Hippocampal formation (tissue), 2 donors: ENCODE data around the gene COA3.
"Not testable (repeated sequence)": the region's sequence is repeated elsewhere in the genome, so short reads cannot be mapped to it uniquely, and the experiment has no call there.

Experiments
- DNase-seq, 2 donors: peaks; one replicate each; lab custom pipeline; 2025; lab: John Stamatoyannopoulos, UW

Gene COA3

DNA sequence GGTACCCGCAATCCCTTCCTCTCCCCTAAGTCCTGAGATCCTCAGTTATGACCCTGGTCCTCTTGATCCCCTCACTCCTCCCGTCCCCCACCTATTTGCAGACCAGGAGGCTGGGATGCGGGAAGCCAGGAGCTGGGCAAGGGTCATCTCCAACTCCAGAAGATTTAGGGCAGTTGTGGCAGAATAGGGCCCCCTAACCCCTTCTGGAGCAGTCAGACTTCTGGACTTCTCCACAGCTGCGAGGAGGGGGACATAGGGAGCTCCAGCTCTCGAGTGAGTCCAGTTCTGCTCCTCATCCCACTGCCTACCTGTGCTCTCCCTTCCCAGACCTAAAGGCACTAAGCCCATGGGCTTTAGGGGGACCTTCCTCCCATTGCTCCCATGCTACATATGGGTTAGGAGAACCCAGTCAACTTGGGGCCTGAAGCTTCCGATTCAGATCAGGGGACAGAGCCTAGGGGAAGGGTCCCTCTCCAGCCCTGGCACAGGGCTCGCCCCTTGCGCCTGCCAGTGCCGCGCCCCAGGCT is 16.8 kb downstream of the COA3 start:
- DNase-seq = no peak

DNA sequence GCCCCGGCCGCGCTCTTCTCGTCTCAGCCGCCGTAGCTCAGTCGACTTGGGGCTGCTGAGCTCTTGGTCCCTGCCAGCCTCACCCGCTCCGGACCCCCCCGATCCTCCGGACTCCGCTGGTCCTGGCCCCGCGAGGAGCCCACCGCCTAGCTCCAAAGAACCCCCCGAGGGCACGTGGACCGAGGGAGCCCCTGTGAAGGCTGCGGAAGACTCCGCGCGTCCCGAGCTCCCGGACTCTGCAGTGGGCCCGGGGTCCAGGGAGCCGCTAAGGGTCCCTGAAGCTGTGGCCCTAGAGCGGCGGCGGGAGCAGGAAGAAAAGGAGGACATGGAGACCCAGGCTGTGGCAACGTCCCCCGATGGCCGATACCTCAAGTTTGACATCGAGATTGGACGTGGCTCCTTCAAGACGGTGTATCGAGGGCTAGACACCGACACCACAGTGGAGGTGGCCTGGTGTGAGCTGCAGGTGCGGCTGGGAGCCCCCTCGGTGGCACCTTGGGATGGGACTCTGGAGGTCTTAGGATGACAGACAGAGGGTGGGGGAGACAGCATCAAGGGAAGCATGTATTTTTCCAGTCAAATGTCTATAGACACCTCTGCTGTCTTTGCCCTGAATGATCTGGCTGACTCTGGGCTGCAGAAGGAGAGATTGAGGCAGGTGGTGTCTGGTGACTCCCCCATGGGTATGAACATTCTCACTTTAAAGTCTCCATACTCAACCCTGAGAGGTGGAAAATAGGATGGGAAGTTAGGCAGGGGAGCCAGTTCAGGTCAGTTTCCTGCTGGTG is 17.5 kb downstream of the COA3 start:
- no peak for DNase-seq

DNA sequence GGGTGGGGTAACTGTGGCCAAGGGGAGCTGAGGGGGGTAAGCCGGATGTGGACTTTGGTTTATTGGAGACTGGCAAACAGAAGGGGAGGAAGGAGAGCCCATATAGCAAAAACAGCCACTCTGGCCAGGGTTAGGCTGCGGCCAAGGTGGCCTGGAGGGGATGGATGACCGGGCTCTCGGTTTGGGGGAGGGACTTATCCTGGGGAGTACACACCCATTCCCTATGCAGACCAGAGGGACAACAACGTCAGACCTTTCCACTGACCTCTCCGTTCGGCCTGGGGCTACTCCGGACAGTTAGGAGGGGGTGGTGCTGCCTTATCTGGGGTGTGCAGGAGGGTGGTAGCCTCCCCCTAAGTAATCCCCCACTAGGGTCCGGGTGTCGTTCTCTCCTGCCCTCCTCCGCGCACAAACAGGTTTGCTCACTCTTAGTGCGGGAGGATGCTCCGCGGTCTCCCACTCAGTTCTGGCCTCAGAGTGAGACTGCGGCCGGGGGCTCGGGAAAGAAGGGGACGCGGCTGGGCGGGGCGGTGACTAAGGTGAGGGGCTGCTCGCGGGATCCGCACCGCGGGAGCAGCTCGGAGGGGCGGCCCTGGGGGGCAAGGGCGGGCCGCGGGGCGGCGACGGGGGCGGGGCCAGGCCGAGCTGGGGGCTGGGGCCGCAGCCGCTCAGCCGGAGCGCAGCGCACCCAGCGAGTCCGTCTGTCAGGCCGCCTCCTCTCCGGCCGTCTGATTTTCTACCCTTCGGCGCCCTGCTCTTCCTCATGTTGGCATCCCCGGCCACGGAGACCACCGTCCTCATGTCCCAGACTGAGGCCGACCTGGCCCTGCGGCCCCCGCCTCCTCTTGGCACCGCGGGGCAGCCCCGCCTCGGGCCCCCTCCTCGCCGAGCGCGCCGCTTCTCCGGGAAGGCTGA is 18.3 kb downstream of the COA3 start, which contains the start of gene WNK4:
Gene WNK4 (plus strand): TSS at position 675 of the 915 bp plus-strand sequence. CDS start 89 bp downstream, at position 764.
- no peak for DNase-seq

DNA sequence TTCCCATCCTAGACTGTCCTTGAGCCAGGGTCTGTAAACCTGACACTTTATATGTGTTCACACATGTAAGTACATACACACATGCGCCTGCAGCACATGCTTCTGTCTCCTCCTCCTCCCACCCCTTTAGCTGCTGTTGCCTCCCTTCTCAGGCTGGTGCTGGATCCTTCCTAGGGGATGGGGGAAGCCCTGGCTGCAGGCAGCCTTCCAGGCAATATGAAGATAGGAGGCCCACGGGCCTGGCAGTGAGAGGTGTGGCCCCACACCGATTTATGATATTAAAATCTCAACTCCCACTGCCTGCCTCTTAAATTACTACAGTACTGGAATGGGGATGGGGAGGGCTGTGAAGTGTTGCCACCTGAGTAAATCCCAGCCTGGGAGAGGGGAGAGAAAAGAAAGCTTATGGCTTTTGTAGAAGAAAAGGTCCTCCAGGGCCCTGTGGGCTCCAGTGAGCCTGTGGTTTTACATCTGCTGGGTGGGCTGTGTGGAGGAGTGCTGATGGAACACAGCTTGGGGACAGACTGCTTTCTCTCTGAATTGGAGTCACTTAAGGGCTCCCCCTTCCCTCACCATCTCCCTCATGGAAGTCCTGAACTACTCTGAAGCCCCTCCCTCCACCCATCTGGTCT is 19.1 kb downstream of the COA3 start:
- no peak for DNase-seq

DNA sequence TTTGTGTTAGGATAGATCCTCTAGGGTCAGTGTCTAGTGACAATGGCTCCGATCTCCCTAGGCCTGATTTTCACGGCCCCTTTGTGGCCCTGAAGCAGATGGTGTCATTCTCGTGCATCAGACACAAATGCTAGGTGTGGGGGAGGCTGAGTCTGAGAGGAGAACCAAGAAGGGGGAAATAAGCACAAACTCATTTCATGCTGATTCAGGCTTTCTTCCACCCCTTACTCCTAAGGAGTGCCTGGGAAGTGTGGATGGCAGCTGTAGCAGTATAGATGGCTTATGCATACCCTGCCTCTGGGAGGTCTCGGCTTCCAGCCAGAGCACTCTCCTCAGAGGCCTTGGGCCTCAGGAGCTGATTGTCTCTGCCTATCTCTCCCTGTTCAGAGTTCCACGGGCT is 19.9 kb downstream of the COA3 start:
- DNase-seq = no peak

DNA sequence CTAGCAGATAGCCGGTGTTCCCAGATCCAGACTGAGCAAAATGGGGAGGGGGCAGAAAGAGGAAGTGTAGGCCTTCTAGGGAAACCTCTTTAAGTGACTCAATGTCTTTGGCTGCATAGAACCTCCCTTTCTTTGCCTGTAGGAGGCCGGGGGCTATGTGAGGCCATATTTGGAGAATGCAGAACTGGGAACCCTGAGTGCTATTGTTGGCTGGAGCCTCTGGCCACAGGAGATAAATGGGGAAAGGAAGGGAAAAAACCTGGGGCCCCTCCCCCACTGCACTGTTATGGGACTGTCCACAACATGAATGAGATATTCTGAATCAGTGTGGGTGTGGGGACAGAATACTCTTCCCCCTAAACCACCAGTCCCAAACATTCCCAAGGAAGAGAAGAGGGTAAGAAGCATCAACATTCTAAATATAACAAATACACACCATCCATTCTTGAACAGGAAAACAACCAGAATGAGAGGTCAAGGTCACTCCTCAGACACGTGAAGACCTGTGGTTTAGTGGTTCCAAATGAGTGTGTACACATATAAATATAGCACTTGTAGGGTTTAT is 22.9 kb downstream of the COA3 start:
- no peak for DNase-seq

DNA sequence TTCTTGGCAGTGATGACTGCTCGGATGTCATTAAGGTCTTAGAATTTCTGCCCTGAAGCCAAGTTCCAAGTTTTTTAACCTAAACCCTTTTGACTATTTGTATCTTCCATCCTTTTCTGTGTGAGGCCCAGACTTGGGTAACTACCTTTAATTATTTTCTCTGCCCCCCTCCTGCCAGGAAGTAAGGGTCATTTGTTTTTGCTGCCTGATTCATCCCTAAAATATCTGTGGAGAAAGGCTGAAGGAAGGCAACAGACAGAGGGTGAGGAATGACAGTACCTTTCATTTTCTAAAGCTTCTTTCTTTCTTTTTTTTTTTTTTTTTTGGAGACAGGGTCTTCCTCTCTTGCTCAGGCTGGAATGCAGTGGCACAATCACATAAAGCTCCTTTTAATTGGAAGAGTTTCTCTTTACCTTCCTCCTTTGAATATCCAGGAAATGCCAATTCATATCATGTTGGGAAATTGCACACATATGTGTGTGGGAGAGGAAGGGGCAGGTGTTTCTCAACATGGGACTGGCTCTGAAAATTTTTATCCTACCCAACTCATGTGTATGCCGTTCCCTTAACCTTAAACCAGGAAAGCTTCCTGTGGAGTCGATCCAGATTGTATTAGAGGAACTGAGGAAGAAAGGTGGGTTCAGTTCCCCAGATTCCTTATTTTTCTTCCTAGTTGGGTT is 24.3 kb downstream of the COA3 start:
- no peak for DNase-seq

DNA sequence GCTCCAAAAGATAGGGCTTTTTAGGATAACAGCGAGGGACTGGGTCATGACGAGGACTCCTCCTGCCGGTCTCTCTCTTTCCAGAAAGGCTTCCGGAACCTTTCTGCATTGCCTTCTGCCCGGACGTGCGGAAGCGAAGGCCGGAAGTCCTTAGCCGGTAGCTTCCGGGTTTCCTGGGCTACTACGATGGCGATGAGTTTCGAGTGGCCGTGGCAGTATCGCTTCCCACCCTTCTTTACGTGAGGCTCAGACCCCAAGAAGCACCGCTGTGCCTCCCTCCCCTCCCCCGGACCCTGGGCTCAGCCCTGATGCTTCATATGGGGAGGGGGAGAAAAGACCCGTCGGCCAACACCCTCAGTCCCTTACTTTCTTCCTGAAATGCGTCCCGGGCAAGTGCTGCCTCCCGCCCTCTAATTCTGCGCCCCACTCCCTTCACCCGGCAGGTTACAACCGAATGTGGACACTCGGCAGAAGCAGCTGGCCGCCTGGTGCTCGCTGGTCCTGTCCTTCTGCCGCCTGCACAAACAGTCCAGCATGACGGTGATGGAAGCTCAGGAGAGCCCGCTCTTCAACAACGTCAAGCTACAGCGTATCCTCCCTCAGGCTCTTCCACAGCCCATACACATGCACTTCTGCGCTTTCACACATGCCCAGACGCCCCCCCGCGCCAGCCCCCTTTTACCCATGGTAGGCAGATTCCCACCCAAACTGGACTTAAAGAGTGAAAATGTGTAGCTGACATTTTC is 25.0 kb downstream of the COA3 start, which contains the start of gene VPS25:
Gene VPS25 (plus strand): TSS at position 160 of the 746 bp plus-strand sequence. CDS start 27 bp downstream, at position 187.
- DNase-seq = peak; percentile 66 to 77

DNA sequence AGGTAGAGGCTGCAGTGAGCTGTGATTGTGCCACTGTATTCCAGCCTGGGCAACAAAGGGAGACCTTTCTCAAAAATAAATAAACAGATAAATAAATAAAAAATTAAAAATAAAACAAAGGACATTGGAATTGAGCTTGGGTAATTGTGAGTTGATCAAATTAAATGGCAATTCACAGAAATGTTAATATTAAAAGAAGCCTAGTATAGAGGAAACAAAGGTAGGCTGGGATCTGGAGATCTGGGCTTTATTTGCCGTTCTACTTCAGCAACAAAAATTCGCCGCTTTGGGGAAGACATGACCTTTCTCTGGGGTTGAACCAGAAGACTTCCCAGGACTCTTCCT is 25.6 kb downstream of the COA3 start:
- no peak for DNase-seq

DNA sequence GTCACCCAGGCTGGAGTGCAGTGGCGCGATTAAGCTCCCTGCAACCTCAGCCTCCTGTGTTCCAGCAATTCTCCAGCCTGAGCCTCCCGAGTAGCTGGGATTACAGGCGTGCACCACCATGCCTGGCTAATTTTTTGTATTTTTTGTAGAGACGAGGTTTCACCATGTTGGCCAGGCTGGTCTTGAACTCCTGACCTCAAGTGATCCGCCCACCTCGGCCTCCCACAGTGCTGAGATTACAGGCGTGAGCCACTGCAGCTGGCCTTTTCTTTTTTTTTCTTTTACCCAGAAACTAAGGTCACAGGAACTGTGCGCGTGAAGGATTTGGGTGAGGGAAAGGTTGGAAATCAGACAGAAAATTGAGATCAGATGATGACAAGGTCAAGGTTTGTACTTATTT is 28.5 kb downstream of the COA3 start:
- DNase-seq = not testable (repeated sequence)

DNA sequence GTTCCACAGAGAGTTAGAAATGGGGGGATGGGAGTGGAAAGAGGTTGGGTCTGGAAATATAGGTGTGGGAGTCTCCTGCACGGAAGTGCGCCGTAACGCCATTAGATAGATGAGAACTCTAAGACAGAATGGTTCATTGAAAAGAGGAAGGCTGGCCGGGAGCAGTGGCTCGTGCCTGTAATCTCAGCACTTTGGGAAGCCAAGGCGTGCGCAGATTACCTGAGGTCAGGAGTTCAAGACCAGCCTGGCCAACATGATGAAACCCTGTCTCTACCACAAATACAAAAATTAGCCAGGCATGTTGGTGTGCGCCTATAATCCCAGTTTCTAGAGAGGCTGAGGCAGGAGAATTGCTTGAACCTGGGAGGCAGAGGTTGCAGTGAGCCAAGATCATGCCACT is 30.5 kb downstream of the COA3 start:
- DNase-seq = not testable (repeated sequence)

DNA sequence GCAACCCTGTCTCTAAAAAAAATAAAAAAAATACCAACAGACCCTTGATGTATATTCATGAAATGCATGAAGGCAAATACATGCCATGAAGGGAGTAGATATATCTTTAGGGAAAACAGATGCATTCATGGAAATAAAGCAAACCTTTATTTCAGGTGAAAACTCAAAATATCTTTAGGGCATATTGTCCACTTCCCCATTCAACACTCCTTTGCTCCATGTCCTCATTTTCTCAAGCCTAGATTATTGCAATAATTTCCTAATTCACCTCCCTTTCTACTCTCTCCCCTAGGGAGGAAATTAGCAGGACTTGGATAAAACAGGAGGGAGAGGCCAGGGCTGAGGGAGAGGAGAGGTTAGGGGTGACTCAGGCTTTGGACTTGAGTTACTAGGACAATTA is 31.0 kb downstream of the COA3 start:
- DNase-seq = no peak

DNA sequence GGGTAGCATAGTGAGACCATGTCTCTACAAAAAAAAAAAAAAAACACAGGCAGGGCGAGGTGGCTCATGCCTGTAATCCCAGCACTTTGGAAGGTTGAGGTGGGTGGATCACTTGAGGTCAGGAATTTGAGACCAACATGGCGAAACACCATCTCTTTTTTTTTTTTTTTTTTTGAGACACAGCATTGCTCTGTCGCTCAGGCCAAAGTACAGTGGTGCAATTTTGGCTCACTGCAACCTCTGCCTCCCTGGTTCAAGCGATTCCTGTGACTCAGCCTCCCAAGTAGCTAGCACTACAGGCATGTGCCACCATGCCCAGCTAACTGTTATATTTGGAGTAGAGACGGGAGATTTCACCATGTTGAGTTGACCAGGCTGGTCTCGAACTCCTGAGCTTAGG is 32.4 kb downstream of the COA3 start:
- DNase-seq = no peak

DNA sequence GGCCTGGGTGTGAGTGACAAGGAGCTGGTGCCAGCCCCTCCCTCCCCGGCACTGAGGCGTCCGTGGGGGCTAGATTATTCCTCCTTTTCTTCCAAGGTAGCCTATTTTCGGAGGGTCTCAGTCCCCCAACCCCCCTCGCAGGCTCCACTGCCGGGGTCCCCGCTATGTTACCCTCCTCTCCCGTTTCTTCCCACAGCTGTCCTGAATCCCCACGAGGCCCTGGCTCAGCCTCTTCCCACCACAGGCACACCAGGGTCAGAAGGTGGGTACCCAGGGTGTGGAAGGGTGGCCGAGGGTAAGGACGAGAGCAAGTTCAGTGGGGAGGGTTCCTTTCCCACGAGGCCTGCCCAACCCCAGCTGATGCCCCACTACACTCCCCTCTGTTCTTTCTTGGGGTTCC is 36.9 kb downstream of the COA3 start:
- no peak for DNase-seq

DNA sequence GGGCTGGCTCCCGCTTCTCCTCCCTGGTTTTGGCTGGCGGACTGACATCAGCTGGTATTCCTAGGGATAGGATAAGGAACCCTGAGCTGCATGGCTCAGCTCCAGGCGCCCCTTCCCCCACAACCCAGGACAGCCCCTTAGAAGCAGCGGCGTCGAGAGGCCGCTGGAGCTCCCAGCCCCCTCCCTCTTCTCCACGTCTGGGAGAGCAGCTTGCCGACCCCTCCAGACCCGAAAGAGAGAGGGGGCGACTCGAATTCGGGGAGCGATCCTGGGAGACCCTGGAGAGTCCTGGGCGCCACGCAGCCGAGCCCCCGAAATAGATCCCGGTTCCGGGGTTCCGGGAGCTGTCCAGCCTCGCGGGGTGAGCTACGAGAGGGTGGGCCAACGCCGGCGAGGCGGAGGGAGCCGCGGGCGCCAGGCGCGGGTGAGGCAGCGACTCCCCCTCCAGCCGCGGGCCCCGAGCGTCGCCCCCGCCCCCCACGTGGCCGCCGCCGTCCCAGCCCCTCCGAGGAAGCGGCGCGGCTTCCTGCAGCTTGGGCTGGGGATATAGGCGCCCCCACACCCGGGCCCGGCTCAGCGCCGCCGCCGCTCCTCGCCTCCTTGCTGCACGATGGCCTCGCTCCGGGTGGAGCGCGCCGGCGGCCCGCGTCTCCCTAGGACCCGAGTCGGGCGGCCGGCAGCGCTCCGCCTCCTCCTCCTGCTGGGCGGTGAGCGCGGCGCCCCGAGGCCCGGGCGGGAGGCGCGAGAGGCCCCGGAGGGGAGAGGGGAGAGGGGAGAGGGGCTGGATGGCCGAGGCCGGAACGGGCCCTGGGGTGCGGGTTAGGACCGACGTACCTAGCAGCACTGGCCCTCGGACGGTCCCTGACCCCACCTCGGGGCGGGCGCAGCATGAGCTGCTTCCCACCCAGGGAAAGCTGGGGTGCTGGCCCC is 37.6 kb downstream of the COA3 start, which contains the start of gene RAMP2:
Gene RAMP2 (plus strand): TSS at position 576 of the 930 bp plus-strand sequence. CDS start 35 bp downstream, at position 611.
- no peak for DNase-seq

DNA sequence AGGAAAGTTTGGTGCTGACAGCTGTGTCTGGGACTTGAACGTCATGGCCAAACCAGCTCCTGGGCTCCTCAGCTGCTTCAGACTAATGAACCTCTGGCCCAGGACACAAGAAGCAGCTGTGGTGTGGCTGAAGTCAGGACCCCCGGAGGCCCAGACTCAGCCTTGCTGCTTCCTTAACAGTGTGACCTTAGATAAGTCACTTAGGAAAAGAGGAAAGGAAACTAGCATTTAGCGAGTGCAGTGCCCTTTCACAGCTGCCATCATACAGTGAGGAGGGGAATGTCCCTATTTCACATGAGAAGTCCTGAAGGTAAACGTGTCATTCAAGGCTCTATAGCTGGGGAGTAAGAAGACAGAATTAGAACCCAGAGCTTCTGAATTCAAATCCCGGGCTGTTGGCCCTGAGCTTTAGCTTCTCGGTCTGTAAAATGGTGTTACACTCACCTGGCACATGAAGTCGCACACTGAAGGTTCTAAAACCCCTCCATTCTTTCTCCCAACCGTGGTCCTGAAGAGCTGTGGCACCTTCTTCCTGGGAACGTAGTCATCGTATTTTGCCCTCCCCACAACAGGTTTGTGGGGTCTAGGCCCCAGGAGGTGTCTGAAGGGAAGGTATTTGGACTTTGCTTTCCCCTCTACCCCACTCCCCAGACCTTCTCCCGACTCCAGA is 38.4 kb downstream of the COA3 start:
- no peak for DNase-seq

DNA sequence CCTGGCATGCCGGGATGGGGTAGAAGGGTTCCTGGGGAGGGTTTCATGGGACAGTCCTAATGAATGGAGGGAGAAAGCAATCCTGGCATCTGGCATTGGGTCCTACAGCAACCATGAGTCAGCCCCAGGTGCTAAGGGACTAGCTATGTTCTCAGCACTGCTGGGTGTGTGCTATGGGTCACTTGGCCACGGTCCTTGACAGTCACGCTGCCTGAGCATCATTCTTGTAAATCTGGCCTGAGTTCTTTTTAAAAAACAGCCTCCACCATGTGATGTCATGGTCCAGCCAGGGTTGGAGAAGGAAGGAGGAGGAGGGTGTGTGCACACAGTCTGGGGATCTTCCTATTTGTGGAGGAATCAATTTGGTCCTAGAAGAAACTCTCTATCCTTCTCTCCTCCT is 43.7 kb downstream of the COA3 start:
- DNase-seq = no peak

DNA sequence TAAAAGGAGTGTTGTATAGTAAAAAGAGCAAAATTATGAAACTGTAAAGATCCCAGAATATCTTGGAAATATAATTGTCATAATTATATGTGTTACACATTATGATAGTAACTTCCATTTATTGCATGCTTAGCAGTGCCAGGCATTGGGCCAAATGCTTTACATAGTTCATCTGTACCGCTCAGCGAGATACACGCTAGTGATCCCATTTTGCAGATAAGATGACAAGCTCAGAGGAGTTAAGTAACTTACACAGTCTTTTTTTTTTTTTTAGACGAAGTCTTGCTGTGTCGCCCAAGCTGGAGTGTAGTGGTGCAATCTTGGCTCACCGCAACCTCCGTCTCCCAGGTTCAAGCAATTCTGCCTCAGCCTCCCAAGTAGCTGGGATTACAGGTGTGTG is 46.9 kb downstream of the COA3 start:
- no peak for DNase-seq
